AML-193 (cell line): ENCODE measurements around the gene CCR7.
"Not testable (repeated sequence)": the region's sequence is repeated elsewhere in the genome, so short reads cannot be mapped to it uniquely, and the experiment has no call there.

Experiments
- DNase-seq, 2 experiments: peaks; one replicate each; lab custom pipeline; 2025; lab: John Stamatoyannopoulos, UW

The CCR7 gene

DNA sequence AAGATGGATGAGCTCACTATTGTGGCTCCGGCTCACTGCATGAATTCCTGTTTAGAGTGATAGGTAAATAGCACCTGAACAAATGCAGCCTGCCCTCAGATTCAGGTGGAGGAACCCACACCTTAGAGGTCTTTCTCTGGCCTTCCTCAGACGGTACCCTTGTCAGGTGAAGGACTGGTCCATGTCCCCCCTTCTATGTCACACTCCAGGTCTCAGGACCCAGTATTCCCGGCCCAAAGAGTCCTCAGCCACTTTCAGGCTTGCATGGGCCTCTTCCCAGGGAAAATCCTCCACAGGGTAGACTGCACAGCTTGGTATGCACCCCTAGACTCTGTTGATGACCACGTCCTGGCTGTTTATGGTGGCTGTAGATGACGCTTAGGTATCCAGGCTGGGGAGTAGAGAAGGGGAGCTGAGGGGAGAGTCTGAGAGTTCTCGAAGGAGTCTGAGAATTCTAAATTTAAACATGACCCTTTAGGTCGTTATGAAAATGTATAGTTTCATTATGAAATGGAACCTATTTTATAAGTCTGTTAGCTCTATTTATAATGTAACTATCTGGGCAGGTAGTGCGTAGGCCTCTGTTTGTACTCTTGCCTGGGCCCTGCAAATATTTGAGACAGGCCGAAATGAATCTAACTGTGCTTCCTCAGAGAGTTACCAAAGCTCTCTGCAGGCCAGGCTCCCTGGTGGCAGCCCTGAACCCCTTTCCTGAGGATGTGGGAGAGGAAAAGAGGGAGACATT, 32.5 kb upstream of the CCR7 start:
- no peak for DNase-seq

DNA sequence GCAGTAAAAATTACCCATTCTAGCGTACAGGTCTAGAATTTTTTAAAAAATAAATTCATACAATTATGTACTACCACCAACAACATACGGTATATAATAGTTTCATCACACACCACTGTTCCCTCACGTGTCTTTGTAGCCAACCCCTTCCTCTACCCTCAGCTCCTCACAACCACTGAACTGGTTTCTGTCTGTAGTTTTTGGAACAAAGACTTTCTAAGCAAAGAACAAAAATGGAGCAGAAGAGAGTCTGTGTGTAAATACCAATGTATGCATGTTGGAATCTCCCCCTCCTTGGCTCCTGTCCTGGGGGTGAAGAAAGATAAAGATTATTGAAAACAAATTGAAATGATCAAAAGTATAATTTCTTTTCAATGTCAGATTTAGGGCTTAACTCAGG, 31.9 kb upstream of the CCR7 start:
- DNase-seq, result no peak

GRCh38 chr17:40596261-40596919, 31.1 kb upstream of the CCR7 start:
- DNase-seq, result no peak

DNA sequence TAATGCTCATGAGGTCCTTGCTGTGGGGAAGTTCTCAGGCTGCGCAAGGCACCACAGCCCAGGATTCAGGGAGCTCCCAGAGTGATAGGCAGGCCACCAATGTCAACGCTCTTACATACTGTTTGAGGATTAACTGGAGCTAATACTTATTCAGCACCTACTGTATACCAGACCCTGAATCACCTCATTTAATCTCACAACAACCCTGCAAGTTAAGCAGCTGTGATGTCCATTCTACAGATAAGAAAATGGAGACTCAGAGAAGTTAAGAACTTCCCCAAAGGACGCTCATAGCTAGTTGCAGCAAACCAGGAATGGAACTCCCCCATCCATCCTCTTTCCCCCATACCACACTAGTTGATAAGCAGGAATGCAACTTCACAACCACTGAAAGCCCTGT, 25.5 kb upstream of the CCR7 start:
- DNase-seq, result no peak

- DNase-seq, result no peak
Observed at GRCh38 chr17:40588552-40588951, 23.3 kb upstream of the CCR7 start.

GRCh38 chr17:40586264-40586663, 21.0 kb upstream of the CCR7 start:
- not testable (repeated sequence) for DNase-seq

GRCh38 chr17:40584950-40585349, 19.7 kb upstream of the CCR7 start:
- not testable (repeated sequence) for DNase-seq

DNA sequence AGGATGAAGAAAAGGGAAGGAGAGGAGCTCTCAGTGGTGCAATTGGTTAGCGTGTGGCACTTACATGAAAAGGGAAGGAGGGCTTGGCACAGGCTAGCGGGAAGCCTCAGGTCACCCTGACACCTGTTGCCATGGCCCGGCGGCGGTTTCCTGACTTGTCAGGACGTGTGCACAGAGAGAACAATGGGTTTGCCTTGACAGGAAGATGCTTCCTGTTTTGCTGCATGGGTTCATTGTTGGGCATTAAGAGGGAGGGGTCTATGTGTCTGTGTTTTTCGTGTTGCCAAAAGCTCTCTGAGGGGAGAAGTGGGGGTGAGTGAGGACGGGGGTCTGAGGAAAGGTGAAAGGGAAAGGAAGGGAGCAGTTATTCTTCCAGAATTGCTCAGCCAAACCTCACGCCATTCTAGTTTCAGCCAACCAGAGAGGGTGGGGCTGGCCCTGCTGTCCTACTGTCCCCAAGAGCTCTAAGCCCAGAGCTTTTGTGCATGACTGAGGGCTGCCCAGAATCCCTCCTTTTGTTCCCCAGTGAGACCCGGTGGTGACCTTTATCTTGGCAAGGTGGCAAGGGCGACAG, 17.1 kb upstream of the CCR7 start:
- peak; percentile 37 to 54 for DNase-seq

DNA sequence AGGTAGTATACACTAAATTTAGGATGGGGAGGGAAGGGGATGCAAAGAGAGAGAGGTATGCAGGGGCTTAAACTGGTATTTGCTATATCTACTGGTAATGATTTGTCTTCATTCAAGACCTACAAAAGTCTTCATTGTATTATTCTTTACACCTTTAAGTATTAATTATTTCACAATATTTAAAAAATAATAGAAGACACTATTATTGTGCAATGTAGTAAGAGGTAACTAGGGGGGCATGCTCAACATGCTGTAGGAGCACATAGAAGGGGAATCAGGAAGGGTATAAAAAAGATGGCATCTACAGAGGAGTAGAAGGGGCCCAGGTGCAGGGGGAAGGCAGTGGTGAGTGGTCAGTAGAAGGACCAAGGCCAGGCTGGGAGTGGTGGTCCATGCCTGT, 14.9 kb upstream of the CCR7 start:
- DNase-seq, result no peak

GRCh38 chr17:40579471-40579870, 14.2 kb upstream of the CCR7 start:
- no peak for DNase-seq

DNA sequence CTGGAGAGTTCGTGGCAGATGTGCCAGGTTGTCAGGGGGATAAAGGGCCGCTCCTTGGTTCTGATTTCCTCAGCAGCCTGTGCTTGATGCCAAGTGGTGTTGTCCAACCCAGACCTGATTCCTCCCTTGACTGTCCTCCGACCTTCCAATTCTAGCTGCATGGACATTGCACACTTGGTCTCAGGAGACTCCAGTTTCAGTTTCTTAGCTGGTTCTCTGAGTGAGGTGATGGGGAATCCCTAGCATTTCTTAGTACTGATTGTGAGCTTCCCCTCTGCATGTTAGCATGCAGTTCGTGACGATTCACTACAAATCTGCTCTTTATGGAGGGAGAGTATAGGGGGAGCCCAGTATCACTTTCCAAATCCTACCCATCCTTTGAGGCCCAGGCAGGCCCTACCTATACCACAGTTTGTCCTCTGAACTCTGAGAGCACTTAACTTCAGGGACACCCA, 12.4 kb upstream of the CCR7 start:
- DNase-seq, result no peak

DNA sequence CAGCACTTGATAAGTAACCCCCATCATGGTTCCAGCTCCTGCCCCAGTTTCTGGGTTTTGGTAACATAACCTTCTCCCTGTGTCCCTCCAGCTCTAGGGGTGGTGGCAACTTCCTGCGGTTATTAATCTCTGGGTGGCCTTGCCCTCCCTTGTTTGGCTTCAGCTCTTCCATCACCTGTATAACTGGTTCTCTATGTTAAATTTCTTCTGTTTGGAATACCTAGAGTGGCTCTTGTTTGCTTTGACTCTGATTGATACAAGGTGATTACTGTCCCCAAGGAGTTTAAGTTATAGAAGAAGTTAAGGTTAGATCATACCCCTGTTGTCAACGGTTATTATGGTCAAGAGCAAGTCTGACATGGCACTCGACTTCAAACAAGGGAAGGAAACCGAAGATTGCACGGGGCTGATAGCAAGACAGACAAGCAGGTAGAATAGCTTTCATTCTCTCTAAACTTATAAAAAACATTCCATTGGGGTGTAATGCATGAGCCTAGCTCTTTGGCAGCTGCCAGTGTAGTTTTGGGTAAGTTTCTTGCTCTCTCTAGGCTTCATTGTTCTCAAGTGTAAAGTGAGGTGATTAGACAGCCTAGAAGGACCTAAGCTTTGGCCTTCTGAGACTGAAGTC, 11.0 kb upstream of the CCR7 start:
- no peak for DNase-seq

DNA sequence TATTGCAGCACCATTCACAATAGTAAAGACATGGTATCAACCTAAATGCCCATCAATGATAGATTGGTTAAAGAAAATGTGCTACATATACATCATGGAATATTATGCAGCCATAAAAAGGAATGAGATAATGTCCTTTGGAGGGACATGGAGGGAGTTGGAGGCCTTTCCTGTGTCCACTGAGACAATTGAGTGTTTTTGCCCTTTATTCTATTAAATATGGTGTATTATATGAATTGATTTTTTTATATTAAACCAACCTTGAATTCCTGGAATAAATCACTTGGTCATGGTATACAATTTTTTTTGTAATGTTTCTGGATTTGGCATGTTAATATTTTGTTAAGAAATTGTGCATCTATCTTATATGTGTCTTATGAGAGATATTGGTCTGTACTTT, 9.0 kb upstream of the CCR7 start:
- DNase-seq, result no peak

DNA sequence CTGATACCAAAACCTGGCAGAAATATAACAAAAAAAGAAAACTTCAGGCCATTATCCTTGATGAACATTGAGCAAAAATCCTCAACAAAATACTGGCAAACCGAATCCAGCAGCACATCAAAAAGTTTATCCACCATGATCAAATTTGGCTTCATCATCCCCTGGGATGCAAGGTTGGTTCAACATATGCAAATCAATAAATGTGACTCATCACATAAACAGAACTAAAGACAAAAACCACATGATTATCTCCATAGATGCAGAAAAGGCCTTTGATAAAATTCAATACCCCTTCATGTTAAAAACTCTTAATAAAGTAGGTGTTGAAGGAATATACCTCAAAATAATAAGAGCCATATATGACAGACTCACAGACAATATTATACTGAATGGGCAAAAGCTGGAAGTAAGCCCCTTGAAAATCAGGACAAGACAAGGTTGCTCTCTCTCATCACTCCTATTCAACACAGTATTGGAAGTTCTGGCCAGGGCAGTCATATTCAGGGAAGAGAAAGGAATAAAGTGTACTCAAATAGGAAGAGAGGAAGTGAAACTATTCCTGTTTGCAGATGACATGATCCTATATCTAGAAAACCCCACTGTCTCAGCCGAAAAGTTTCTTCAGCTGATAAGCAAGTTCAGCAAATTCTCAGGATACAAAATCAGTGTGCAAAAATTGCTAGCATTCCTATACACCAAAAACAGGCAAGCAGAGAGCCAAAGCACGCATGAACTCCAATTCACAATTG, 7.1 kb upstream of the CCR7 start:
- not testable (repeated sequence) for DNase-seq

DNA sequence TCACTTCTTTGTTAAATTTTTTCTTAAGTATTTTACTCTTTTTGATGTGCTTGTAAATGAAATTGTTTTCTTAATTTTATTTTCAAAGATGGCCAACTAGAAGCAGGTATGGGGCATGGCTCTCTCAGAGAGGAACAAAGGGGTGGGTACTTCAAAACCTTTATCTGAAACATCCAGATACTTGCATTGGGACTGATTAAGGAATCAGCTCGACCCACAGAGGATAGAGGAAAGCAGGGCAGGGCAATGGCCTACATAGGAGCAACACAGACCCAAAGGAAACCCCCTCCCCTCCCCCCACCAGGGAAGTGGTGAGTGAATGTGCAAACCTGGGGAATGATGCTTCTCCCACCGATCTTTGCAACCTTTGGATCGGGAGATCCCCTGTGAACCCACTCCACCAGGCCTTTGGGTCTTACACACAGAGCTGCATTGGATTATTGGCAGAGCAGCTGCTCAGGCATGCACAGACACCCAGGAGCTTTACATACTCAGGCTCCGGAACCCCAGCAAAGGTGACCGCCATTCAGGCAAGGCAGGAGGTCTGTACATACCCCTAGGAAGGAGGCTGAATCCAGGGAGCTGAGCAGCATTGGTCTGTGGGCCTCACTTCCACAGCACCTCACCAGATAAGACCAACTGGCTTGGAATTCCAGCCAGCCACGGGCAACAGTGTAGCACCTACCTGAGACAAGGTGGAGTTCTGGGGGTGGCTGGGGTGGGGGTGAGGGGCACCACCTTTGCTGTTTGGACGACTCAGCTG, 3.0 kb upstream of the CCR7 start:
- no peak for DNase-seq

DNA sequence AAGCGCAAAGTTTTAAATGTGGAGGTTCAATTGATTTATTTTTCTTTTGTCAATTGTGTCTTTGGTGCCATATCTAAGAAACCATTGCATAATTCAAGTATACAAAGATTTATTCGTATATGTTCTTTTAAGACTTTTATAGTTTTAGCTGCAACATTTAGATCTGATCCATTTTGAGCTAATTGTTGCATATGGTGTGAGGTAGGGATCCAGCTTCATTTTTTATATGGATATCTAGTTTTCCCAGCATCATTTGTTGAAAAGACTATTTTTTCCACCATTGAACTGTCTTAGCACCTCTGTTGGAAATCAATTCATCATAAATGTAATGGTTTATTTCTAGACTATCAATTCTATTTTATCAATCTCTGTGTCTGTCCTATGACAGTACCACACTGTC, 2.1 kb upstream of the CCR7 start:
- DNase-seq, result no peak

DNA sequence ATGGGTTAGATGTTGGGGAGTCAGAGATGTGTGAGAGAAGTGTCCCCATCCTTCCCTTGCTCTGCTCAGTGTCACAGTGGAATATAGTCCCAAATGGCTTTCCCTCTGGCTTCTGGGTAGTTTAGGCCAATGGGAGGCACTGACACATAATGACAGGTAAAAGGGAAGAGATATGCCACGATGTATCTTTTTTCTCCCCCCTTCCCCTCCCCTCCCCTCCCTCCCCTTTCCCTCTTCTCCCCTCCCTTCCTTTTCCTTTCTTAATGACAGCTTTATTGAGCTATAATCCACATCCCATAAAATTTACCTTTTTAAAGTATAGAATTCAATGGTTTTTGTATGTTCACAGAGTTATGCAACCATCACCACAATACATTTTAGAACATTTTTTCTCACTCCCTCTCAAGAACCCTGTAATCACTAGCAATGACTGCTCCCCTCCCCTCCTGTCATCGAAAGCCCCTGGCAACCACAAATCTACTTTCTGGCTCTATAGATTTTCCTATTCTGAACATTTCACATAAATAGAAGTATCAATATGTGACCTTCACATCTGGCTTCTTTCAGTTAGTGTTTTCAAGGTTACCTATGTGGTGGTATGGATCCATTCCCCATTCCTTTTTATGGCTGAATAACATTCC, 617 bp upstream of the CCR7 start:
- no peak for DNase-seq

DNA sequence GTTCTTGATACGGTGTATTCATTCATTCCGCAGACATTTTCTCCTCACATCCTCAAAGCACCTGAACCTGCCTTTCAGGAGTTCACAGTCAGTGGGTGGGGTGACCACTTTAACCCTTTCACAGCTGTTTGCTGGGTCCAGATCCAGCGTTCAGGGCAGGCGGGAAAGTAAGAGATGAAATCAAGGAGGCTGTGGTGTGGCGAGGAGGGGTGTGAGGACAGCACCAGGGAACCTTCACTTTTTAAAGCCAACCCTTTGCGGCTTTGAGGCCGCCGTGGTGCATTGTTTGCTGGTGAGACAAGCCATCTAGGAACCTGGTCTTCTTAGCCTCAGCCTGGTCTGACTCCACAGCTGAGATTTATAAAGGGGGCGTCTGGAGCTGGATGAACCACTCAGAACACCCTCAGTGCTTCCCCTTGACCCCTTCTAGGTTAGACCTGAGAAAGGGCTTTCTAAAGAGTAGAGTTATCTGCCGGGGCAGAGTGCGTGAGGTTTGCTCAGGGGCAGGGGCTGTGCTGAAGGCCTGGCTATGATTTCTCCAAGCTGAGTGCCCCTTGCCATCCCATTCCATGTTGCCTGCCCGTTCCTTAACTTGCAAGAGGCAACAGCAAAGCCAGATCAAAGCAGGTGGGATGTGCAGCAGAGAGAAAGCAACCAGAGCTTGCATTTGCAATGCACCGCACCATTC, 933 bp downstream of the CCR7 start:
- DNase-seq, result no peak

DNA sequence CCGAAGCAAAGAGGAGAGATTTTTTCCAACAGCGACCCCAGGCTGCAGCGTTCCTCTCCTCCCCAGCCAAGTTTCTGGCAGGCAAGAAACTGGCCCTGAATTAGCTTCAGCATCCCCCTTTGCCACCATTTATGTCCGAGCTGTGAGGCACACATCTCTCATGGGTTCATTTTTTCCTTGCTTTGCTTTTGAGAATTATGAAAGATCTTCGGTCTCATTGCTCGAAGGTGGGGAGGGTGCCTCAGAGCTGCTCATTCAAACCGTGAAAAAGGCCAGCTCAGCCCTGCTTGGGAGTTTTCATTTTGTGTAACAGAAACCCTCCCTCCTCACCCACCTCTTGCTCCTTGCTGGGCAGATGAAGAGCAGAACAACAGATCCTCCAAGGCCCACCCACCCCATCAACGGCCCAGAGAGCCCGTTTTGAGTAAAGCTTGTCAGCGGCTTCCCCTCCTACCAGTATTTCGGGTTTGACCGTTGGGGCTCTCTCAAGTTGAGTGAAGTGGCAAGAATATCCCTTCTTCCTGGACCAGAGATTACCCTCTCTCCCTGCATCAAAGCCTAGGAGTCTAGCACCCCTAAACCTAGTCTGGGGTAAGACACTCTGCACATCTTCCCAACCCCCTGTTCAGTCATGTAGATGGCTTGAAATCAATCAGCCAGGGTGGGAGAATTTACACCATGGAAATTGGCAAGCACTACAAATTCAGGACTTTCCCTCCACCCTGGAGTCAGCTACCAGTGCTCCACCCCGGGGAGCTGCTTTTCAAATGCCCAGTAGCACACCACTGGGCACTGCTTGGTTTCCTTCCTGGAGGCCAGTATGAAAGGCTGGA, 1.8 kb downstream of the CCR7 start:
- DNase-seq, result no peak
